OCI-LY7 (cell line): ENCODE results near the gene ELP4. TPM values are rescaled to one million over a fixed set of nuclear protein-coding genes. Genes with fewer than 3 reads are reported as not detected.

Source experiments
- BruUV-seq: library from RNA; stranded (reverse); fragments of 400-500 nt; replicated peaks from 2 replicates; lab custom pipeline; 2021; lab: Mats Ljungman, UMichigan
- CTCF ChIA-PET: fragments of 300-600 bp; sonication (Branson Sonifier 250); formaldehyde crosslinking; loops from one replicate; lab custom pipeline; 2022; ENCODE audit warnings: antibody characterized with exemption; ENCODE audit not compliant: unreplicated experiment; lab: Charles Lee
- POLR2A ChIA-PET: fragments of 300-600 bp; sonication (Branson Sonifier 250); formaldehyde crosslinking; loops from one replicate; lab custom pipeline; 2022; ENCODE audit warnings: antibody characterized with exemption; lab: Charles Lee
- DNase-seq: peaks from one replicate; pipeline ENCODE4 v3.0.0-alpha.2; 2015; ENCODE audit warnings: low spot score
- H2AFZ ChIP-seq: fragments of 200-600 bp; sonication (generic), shearing (Covaris generic); 2 replicates; pipeline ENCODE4 v1.6.1; 2014; ENCODE audit warnings: mild to moderate bottlenecking, antibody characterized with exemption, low read length, moderate library complexity
- H3K27ac ChIP-seq: fragments of 200-600 bp; sonication (generic); 2 replicates; pipeline ENCODE4 v1.5.1; 2014; ENCODE audit warnings: mixed run types, low read depth, mild to moderate bottlenecking, moderate library complexity, low read length, inconsistent platforms; ENCODE audit not compliant: poor library complexity, severe bottlenecking
- H3K36me3 ChIP-seq: fragments of 200-600 bp; sonication (generic); 2 replicates; pipeline ENCODE4 v1.6.1; 2014; ENCODE audit warnings: mild to moderate bottlenecking, antibody characterized with exemption, low read length, moderate library complexity, mixed read lengths; ENCODE audit not compliant: insufficient read depth
- H3K4me1 ChIP-seq: fragments of 200-600 bp; sonication (generic); 2 replicates; pipeline ENCODE4 v1.5.1; 2014; ENCODE audit warnings: mild to moderate bottlenecking, low read length; ENCODE audit not compliant: insufficient read depth, poor library complexity, severe bottlenecking
- H3K4me2 ChIP-seq: fragments of 200-600 bp; sonication (generic); 2 replicates; pipeline ENCODE4 v1.6.1; 2014; ENCODE audit warnings: mild to moderate bottlenecking, low read length
- H3K4me3 ChIP-seq: fragments of 200-600 bp; sonication (generic); 2 replicates; pipeline ENCODE4 v1.5.1; 2014; ENCODE audit warnings: mild to moderate bottlenecking, low read depth, low read length; ENCODE audit not compliant: poor library complexity, severe bottlenecking
- H3K79me2 ChIP-seq: fragments of 200-600 bp; sonication (generic); 2 replicates; pipeline ENCODE4 v1.6.1; 2016; ENCODE audit warnings: low read depth, mild to moderate bottlenecking, low read length, moderate library complexity, mixed read lengths; ENCODE audit not compliant: insufficient read depth
- H3K9me2 ChIP-seq: fragments of 200-600 bp; sonication (generic); 2 replicates; pipeline ENCODE4 v1.6.1; 2016; ENCODE audit warnings: mild to moderate bottlenecking, low read length, mixed read lengths; ENCODE audit not compliant: insufficient read depth
- H3K9me3 ChIP-seq: fragments of 200-600 bp; sonication (generic); 2 replicates; pipeline ENCODE4 v1.6.1; 2014; ENCODE audit warnings: mild to moderate bottlenecking, mixed run types, low read length, mixed read lengths
- H4K20me1 ChIP-seq: fragments of 200-600 bp; sonication (generic); 2 replicates; pipeline ENCODE4 v1.6.1; 2014; ENCODE audit warnings: mild to moderate bottlenecking, antibody characterized with exemption, low read length, moderate library complexity, mixed read lengths; ENCODE audit not compliant: insufficient read depth
- CTCF ChIP-seq: fragments of 200-600 bp; sonication (generic); conservative IDR thresholded peaks from 2 replicates; pipeline ENCODE4 v1.5.1; 2014; ENCODE audit warnings: mild to moderate bottlenecking, antibody characterized with exemption, low read length, moderate library complexity, mixed read lengths
- EZH2phosphoT487 ChIP-seq: fragments of 200-600 bp; sonication (generic); IDR thresholded peaks from 2 replicates; pipeline ENCODE4 v1.6.1; 2018; ENCODE audit warnings: low read depth, borderline replicate concordance, mild to moderate bottlenecking, mixed run types, antibody characterized with exemption, low read length, moderate library complexity, mixed read lengths
- intact Hi-C: fragments of 100-400 bp; cut with micrococcal nuclease; formaldehyde crosslinking; loops from one replicate; pipeline ENCODE4 v1.10.0; 2022; ENCODE audit not compliant: unreplicated experiment
- total RNA-seq, 2 experiments: library from RNA; depleted of rRNA in 1 of 2; stranded (reverse); fragments of >200 nt in 1 of 2; shearing (Covaris generic) in 1 of 2; gene quantifications; 2 replicates each; pipeline ENCODE4 v1.2.3, GENCODE V29; 2014 to 2022

The ELP4 gene
- total RNA-seq, 2 experiments from 2014 or later, result 27.6 to 32.7 TPM

GRCh38 chr11:31806928-31807798 is 297.6 kb downstream of the ELP4 start:
- no peak overlapping the region for H2AFZ ChIP-seq
- no peak overlapping the region for H3K4me2 ChIP-seq
- DNase-seq, result no peak
- intact Hi-C loops, result no loop called here
- H3K9me3 ChIP-seq, result no peaks in the 10 kb centered on the region
- no TSS peak for BruUV-seq
- ChIA-PET POLR2A (no interaction called here), CTCF (no interaction called here)
- H3K36me3 ChIP-seq, result no peaks in the 10 kb centered on the region
- no peaks in the 10 kb centered on the region for H3K4me1 ChIP-seq
- TF ChIP-seq CTCF (no peak), EZH2phosphoT487 (no peak)
- H3K4me3 ChIP-seq, result no peak overlapping the region
- no peaks in the 10 kb centered on the region for H4K20me1 ChIP-seq
- H3K9me2 ChIP-seq, result no peaks in the 10 kb centered on the region
- no peaks in the 10 kb centered on the region for H3K79me2 ChIP-seq
- no peak overlapping the region for H3K27ac ChIP-seq

GRCh38 chr11:31807799-31808667 is 298.5 kb downstream of the ELP4 start:
- H4K20me1 ChIP-seq, result no peaks in the 10 kb centered on the region

More at GRCh38 chr11:31807799-31808667, 298.5 kb downstream of the ELP4 start:
- ChIA-PET CTCF (no interaction called here), POLR2A (no interaction called here)
- Histone ChIP-seq H3K4me2 (no peak overlapping the region), H2AFZ (no peak overlapping the region), H3K36me3 (no peaks in the 10 kb centered on the region), H3K4me3 (no peak overlapping the region), H3K4me1 (no peaks in the 10 kb centered on the region), H3K9me2 (no peaks in the 10 kb centered on the region), H3K27ac (no peak overlapping the region), H3K79me2 (no peaks in the 10 kb centered on the region), H3K9me3 (no peaks in the 10 kb centered on the region)
- no peak for DNase-seq
- intact Hi-C loops, result no loop called here
- BruUV-seq, result no TSS peak
- TF ChIP-seq CTCF (no peak), EZH2phosphoT487 (no peak)
